Panc1 (cell line): ENCODE measurements around the gene TMED5.

Experiments used
- POLR2AphosphoS5 ChIP-seq: IDR thresholded peaks from 2 replicates; pipeline ENCODE4 v1.6.1; 2012; ENCODE audit warnings: mild to moderate bottlenecking, low read depth, low read length, moderate library complexity
- TF ChIP-seq, protein P1 (sequence below): fragments of 450-650 bp; IDR thresholded peaks from 2 replicates; pipeline ENCODE4 v1.5.1; 2017; ENCODE audit warnings: mild to moderate bottlenecking

DNA sequence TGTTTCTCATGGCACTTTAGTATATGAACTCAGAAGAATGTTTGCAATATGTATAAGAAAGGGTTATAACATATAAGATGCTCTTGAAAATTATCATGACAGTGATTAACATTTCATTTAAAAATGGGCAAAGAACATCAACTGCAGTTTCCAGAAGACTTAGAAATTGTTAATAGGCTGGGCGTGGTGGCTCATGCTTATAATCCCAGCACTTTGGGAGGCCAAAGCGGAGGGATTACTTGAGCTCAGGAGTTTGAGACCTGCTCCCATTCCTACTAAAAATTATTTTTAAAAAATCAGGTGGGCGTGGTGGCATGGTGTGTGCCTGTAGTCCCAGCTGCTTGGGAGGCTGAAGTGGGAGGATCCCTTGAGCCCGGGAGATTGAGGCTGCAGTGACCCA is 78.1 kb downstream of the TMED5 start:
- TF ChIP-seq, protein P1, sequence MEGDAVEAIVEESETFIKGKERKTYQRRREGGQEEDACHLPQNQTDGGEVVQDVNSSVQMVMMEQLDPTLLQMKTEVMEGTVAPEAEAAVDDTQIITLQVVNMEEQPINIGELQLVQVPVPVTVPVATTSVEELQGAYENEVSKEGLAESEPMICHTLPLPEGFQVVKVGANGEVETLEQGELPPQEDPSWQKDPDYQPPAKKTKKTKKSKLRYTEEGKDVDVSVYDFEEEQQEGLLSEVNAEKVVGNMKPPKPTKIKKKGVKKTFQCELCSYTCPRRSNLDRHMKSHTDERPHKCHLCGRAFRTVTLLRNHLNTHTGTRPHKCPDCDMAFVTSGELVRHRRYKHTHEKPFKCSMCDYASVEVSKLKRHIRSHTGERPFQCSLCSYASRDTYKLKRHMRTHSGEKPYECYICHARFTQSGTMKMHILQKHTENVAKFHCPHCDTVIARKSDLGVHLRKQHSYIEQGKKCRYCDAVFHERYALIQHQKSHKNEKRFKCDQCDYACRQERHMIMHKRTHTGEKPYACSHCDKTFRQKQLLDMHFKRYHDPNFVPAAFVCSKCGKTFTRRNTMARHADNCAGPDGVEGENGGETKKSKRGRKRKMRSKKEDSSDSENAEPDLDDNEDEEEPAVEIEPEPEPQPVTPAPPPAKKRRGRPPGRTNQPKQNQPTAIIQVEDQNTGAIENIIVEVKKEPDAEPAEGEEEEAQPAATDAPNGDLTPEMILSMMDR: no peak
- TF ChIP-seq POLR2AphosphoS5: no peak
